GM23338 (cell line): ENCODE measurements around the gene CCDC90B. TPM values are rescaled to one million over a fixed set of nuclear protein-coding genes. Genes with fewer than 3 reads are reported as not detected.

Source experiments
- ATAC-seq: fragments of 200-7000 bp; cut with Tn5 transposase; 3 replicates; pipeline ENCODE4 v1.9.1; 2020
- DNase-seq: peaks from one replicate; pipeline ENCODE4 v3.0.0-alpha.2; 2015; ENCODE audit warnings: low spot score
- H2AFZ ChIP-seq: fragments of 200-600 bp; sonication (generic); 2 replicates; pipeline ENCODE4 v1.8.0; 2016; ENCODE audit warnings: antibody characterized with exemption, mild to moderate bottlenecking, moderate library complexity
- H3F3A ChIP-seq: fragments of 200-600 bp; sonication (generic); replicated peaks from 2 replicates; pipeline ENCODE4 v1.8.0; 2017; ENCODE audit warnings: antibody characterized with exemption, mixed run types, low read depth
- H3K27ac ChIP-seq: fragments of 200-600 bp; sonication (generic); 2 replicates; pipeline ENCODE4 v1.6.1; 2016; ENCODE audit warnings: low read depth
- H3K27me3 ChIP-seq: fragments of 200-600 bp; sonication (generic); 2 replicates; pipeline ENCODE4 v1.8.0; 2016; ENCODE audit warnings: mild to moderate bottlenecking, mixed run types, moderate library complexity; ENCODE audit not compliant: insufficient read depth
- H3K36me3 ChIP-seq: fragments of 200-600 bp; sonication (generic); 2 replicates; pipeline ENCODE4 v1.8.0; 2016; ENCODE audit warnings: mild to moderate bottlenecking; ENCODE audit not compliant: insufficient read depth
- H3K4me1 ChIP-seq: fragments of 200-600 bp; sonication (generic); 2 replicates; pipeline ENCODE4 v1.8.0; 2016; ENCODE audit warnings: mild to moderate bottlenecking, moderate library complexity; ENCODE audit not compliant: insufficient read depth
- H3K4me2 ChIP-seq: fragments of 200-600 bp; sonication (generic); 2 replicates; pipeline ENCODE4 v1.7.1; 2017; ENCODE audit warnings: mixed run types
- H3K4me3 ChIP-seq: fragments of 200-600 bp; sonication (generic); 2 replicates; pipeline ENCODE4 v1.6.1; 2016; ENCODE audit warnings: mixed run types
- H3K79me2 ChIP-seq: fragments of 200-600 bp; sonication (generic); replicated peaks from 2 replicates; pipeline ENCODE4 v1.8.0; 2017; ENCODE audit warnings: mild to moderate bottlenecking; ENCODE audit not compliant: insufficient read depth
- H3K9me2 ChIP-seq: fragments of 200-600 bp; sonication (generic); 2 replicates; pipeline ENCODE4 v1.8.0; 2017; ENCODE audit not compliant: insufficient read depth
- H4K20me1 ChIP-seq: fragments of 200-600 bp; sonication (generic); replicated peaks from 2 replicates; pipeline ENCODE4 v1.8.0; 2017; ENCODE audit warnings: mild to moderate bottlenecking; ENCODE audit not compliant: insufficient read depth
- H3K27ac Mint-ChIP-seq: 2 replicates; pipeline ENCODE4 v1.8.0; 2020; ENCODE audit warnings: inconsistent platforms, mild to moderate bottlenecking, moderate library complexity, mixed read lengths
- H3K27me3 Mint-ChIP-seq: 3 replicates; pipeline ENCODE4 v1.8.0; 2022; ENCODE audit warnings: low read depth, mild to moderate bottlenecking, moderate library complexity, mixed read lengths, inconsistent platforms; ENCODE audit not compliant: insufficient read depth, poor library complexity
- H3K36me3 Mint-ChIP-seq: 3 replicates; pipeline ENCODE4 v1.8.0; 2021; ENCODE audit warnings: low read depth, mild to moderate bottlenecking, inconsistent platforms, moderate library complexity, mixed read lengths
- H3K4me1 Mint-ChIP-seq: 3 replicates; pipeline ENCODE4 v1.8.0; 2020; ENCODE audit warnings: mild to moderate bottlenecking, inconsistent platforms, mixed read lengths
- H3K4me3 Mint-ChIP-seq: 3 replicates; pipeline ENCODE4 v1.8.0; 2021; ENCODE audit warnings: moderate library complexity, mild to moderate bottlenecking, inconsistent platforms, mixed read lengths
- H3K9me3 Mint-ChIP-seq: 3 replicates; pipeline ENCODE4 v1.8.0; 2020; ENCODE audit warnings: moderate library complexity, mild to moderate bottlenecking, inconsistent platforms, mixed read lengths
- CREB1 ChIP-seq: fragments of 250-450 bp; sonication (Bioruptor Pico); IDR thresholded peaks from 2 replicates; pipeline ENCODE4 v1.5.0; 2020; ENCODE audit warnings: low read depth, mild to moderate bottlenecking, moderate library complexity
- ETS1 ChIP-seq: IDR thresholded peaks from 2 replicates; pipeline ENCODE4 v1.6.1; 2016; ENCODE audit warnings: antibody characterized with exemption
- REST ChIP-seq: IDR thresholded peaks from one replicate; pipeline ENCODE4 v1.6.1; 2018; ENCODE audit warnings: antibody characterized with exemption; ENCODE audit not compliant: unreplicated experiment
- ZNF114 ChIP-seq: fragments of 250-450 bp; sonication (Bioruptor Pico); IDR thresholded peaks from 2 replicates; pipeline ENCODE4 v1.5.0; 2020; ENCODE audit warnings: mild to moderate bottlenecking, moderate library complexity
- ZNF462 ChIP-seq: fragments of 250-450 bp; sonication (Bioruptor Pico); IDR thresholded peaks from 2 replicates; pipeline ENCODE4 v1.5.0; 2020; ENCODE audit warnings: mild to moderate bottlenecking, moderate library complexity
- polyA plus RNA-seq: library from polyadenylated mRNA; unstranded; fragments of >200 nt; fragmentation: Nextera tagmentation; extraction: Ambion mirVana; gene quantifications from 2 replicates; pipeline ENCODE4 v1.2.1, GENCODE V29; 2016
- total RNA-seq: library from RNA; depleted of rRNA; stranded (reverse); fragments of >200 nt; shearing (Covaris generic); gene quantifications from 2 replicates; pipeline ENCODE4 v1.2.3, GENCODE V29; 2014

CCDC90B gene
- total and polyA plus RNA-seq, 2 experiments from 2014 or later: 55.1 to 89.0 TPM

- no peak overlapping the region for H3K27ac ChIP-seq
- H3K4me1 Mint-ChIP-seq: no peaks in the 10 kb centered on the region
- H3K27ac Mint-ChIP-seq: no peak overlapping the region
- no peaks in the 10 kb centered on the region for H3K79me2 ChIP-seq
- no peaks in the 10 kb centered on the region for H3F3A ChIP-seq
- no peaks in the 10 kb centered on the region for H3K4me1 ChIP-seq
- H3K4me3 Mint-ChIP-seq: no peak overlapping the region
- DNase-seq (no peak), ATAC-seq (no peak)
- H3K4me2 ChIP-seq: no peak overlapping the region
- peaks cover 4% of the 10 kb centered on the region for H3K27me3 Mint-ChIP-seq
- H3K9me3 Mint-ChIP-seq: no peaks in the 10 kb centered on the region
- TF ChIP-seq REST (no peak), ZNF114 (CRISPR knock-in tag) (no peak), CREB1 (CRISPR knock-in tag) (no peak), ETS1 (no peak), ZNF462 (no peak)
- H2AFZ ChIP-seq: no peak overlapping the region
- H3K36me3 Mint-ChIP-seq: no peaks in the 10 kb centered on the region
- H4K20me1 ChIP-seq: no peaks in the 10 kb centered on the region
- no peaks in the 10 kb centered on the region for H3K9me2 ChIP-seq
- H3K36me3 ChIP-seq: no peaks in the 10 kb centered on the region; the same call in 1 of the 2 replicates
- H3K4me3 ChIP-seq: no peak overlapping the region
- no peaks in the 10 kb centered on the region for H3K27me3 ChIP-seq
These were observed 30.8 kb downstream of the CCDC90B start for GRCh38 chr11:83255366-83255765.
